ENCODE results near the gene CALCB.
"Not testable (repeated sequence)": the region's sequence is repeated elsewhere in the genome, so short reads cannot be mapped to it uniquely, and the experiment has no call there.

The CALCB gene

GRCh38 chr11:15073361-15074205 lies at the start of gene CALCB:
Gene CALCB, plus strand, starts transcription at chr11:15073593. Its CDS starts 1,126 bp downstream, at chr11:15074719.
- DNase-seq = no peak

- no peak for DNase-seq
Observed at GRCh38 chr11:15027011-15027410, 46.4 kb upstream of the CALCB start.

GRCh38 chr11:15027956-15028355 lies 45.4 kb upstream of the CALCB start:
- DNase-seq = no peak

GRCh38 chr11:15028379-15028778 lies 45.0 kb upstream of the CALCB start:
- no peak for DNase-seq

GRCh38 chr11:15031945-15032344 lies 41.4 kb upstream of the CALCB start:
- DNase-seq = not testable (repeated sequence)

- DNase-seq = no peak
Observed at GRCh38 chr11:15034687-15035267, 38.6 kb upstream of the CALCB start.

- DNase-seq = no peak
Observed at GRCh38 chr11:15035283-15035682, 38.1 kb upstream of the CALCB start.

- DNase-seq = no peak
Observed at GRCh38 chr11:15038963-15039362, 34.4 kb upstream of the CALCB start.

- DNase-seq = no peak
Observed at GRCh38 chr11:15045209-15045608, 28.2 kb upstream of the CALCB start.

GRCh38 chr11:15045891-15046290 lies 27.5 kb upstream of the CALCB start:
- no peak for DNase-seq

GRCh38 chr11:15046673-15047072 lies 26.7 kb upstream of the CALCB start:
- not testable (repeated sequence) for DNase-seq

GRCh38 chr11:15048616-15049015 lies 24.8 kb upstream of the CALCB start:
- no peak for DNase-seq

GRCh38 chr11:15053191-15053685 lies 20.2 kb upstream of the CALCB start:
- no peak for DNase-seq

- DNase-seq = no peak
Observed at GRCh38 chr11:15055620-15056356, 17.6 kb upstream of the CALCB start.

GRCh38 chr11:15057329-15057728 lies 16.1 kb upstream of the CALCB start:
- no peak for DNase-seq

- no peak for DNase-seq
Observed at GRCh38 chr11:15059132-15059915, 14.1 kb upstream of the CALCB start.

GRCh38 chr11:15062599-15062998 lies 10.8 kb upstream of the CALCB start:
- no peak for DNase-seq

GRCh38 chr11:15069751-15070150 lies 3.6 kb upstream of the CALCB start:
- DNase-seq = not testable (repeated sequence)

- no peak for DNase-seq
Observed at GRCh38 chr11:15071556-15072255, 1.7 kb upstream of the CALCB start.

- no peak for DNase-seq
Observed at GRCh38 chr11:15072551-15073143, 746 bp upstream of the CALCB start.
